HEK293 (cell line): ENCODE results near the gene UMAD1.

Experiments used
- CTCF ChIA-PET: fragments of 350-600 bp; formaldehyde crosslinking; extraction: SDS; loops from one replicate; lab custom pipeline; 2021; ENCODE audit warnings: antibody characterized with exemption; lab: Yijun Ruan, JAX
- POLR2A ChIA-PET: fragments of 300-600 bp; formaldehyde crosslinking; extraction: SDS; loops from one replicate; lab custom pipeline; 2020; ENCODE audit warnings: antibody characterized with exemption, inconsistent platforms; lab: Yijun Ruan, JAX
- H3K27ac ChIP-seq: fragments of 200-500 bp; sonication (Bioruptor generic); 2 replicates; pipeline ENCODE4 v1.5.1; 2014; ENCODE audit warnings: low read depth, low read length, control low read depth, inconsistent platforms; ENCODE audit errors: extremely low read depth
- H3K36me3 ChIP-seq, 2 experiments: fragments of 200-500 bp in 1 of 2; sonication (Bioruptor generic) in 1 of 2; 1 replicate in 1 of 2; 2 replicates in 1 of 2; pipeline ENCODE4 v1.5.1; 2014 to 2017; ENCODE audit warnings: inconsistent platforms in 2 of 2, low read length in 2 of 2; ENCODE audit not compliant: control insufficient read depth in 2 of 2, insufficient read depth in 1 of 2
- H3K4me1 ChIP-seq: fragments of 200-500 bp; sonication (Bioruptor generic); 2 replicates; pipeline ENCODE4 v1.5.1; 2014; ENCODE audit warnings: mild to moderate bottlenecking, low read length, inconsistent platforms; ENCODE audit not compliant: control insufficient read depth, insufficient read depth
- H3K4me3 ChIP-seq: 2 replicates; pipeline ENCODE4 v1.5.1; 2011; ENCODE audit warnings: low read depth, mild to moderate bottlenecking, control low read depth, low read length, moderate library complexity
- H3K9me3 ChIP-seq: fragments of 200-500 bp; sonication (Bioruptor generic); 2 replicates; pipeline ENCODE4 v1.5.1; 2014; ENCODE audit warnings: low read depth, low read length, inconsistent platforms; ENCODE audit not compliant: control insufficient read depth, insufficient read depth
- GLI4 ChIP-seq: fragments of 450-650 bp; formaldehyde crosslinking; IDR thresholded peaks from 2 replicates; pipeline ENCODE4 v1.5.1; 2016; ENCODE audit warnings: missing biosample characterization, missing genetic modification characterization
- GLIS2 ChIP-seq: fragments of 450-650 bp; formaldehyde crosslinking; IDR thresholded peaks from 2 replicates; pipeline ENCODE4 v1.5.1; 2016; ENCODE audit warnings: missing biosample characterization, missing genetic modification characterization
- ZBTB8A ChIP-seq: fragments of 450-650 bp; formaldehyde crosslinking; IDR thresholded peaks from 2 replicates; pipeline ENCODE4 v1.5.1; 2016; ENCODE audit warnings: missing biosample characterization, missing genetic modification characterization
- ZNF138 ChIP-seq: fragments of 450-650 bp; formaldehyde crosslinking; IDR thresholded peaks from 2 replicates; pipeline ENCODE4 v1.5.1; 2016; ENCODE audit warnings: missing biosample characterization, missing genetic modification characterization, borderline replicate concordance
- ZNF19 ChIP-seq: fragments of 450-650 bp; formaldehyde crosslinking; IDR thresholded peaks from 2 replicates; pipeline ENCODE4; 2016; ENCODE audit warnings: missing biosample characterization, missing genetic modification characterization, low read depth
- ZNF248 ChIP-seq: fragments of 450-650 bp; formaldehyde crosslinking; IDR thresholded peaks from 2 replicates; pipeline ENCODE4 v1.5.1; 2017; ENCODE audit warnings: missing biosample characterization, missing genetic modification characterization
- ZNF266 ChIP-seq: fragments of 450-650 bp; formaldehyde crosslinking; IDR thresholded peaks from 2 replicates; pipeline ENCODE4 v1.5.1; 2016; ENCODE audit warnings: missing biosample characterization, missing genetic modification characterization, low read depth
- ZNF510 ChIP-seq: fragments of 450-650 bp; formaldehyde crosslinking; IDR thresholded peaks from 2 replicates; pipeline ENCODE4 v1.5.1; 2018; ENCODE audit warnings: mild to moderate bottlenecking, missing genetic modification characterization, missing biosample characterization; ENCODE audit not compliant: insufficient replicate concordance
- ZNF548 ChIP-seq: fragments of 450-650 bp; formaldehyde crosslinking; IDR thresholded peaks from 2 replicates; pipeline ENCODE4 v1.5.1; 2016; ENCODE audit warnings: missing biosample characterization, missing genetic modification characterization
- ZNF555 ChIP-seq: fragments of 450-650 bp; formaldehyde crosslinking; conservative IDR thresholded peaks from 2 replicates; pipeline ENCODE4 v1.5.1; 2017; ENCODE audit warnings: missing biosample characterization, mild to moderate bottlenecking, missing genetic modification characterization, inconsistent platforms
- ZNF560 ChIP-seq: fragments of 450-650 bp; formaldehyde crosslinking; IDR thresholded peaks from 2 replicates; pipeline ENCODE4 v1.5.1; 2017; ENCODE audit warnings: missing biosample characterization, missing genetic modification characterization, borderline replicate concordance
- ZNF596 ChIP-seq: fragments of 450-650 bp; IDR thresholded peaks from 2 replicates; pipeline ENCODE4 v1.5.0; 2018; ENCODE audit warnings: missing biosample characterization, mild to moderate bottlenecking, missing genetic modification characterization, moderate library complexity
- ZNF660 ChIP-seq: fragments of 450-650 bp; IDR thresholded peaks from 2 replicates; pipeline ENCODE4 v1.5.1; 2018; ENCODE audit warnings: missing biosample characterization, mild to moderate bottlenecking, missing genetic modification characterization
- ZNF791 ChIP-seq: fragments of 450-650 bp; formaldehyde crosslinking; IDR thresholded peaks from 2 replicates; pipeline ENCODE4 v1.5.1; 2016; ENCODE audit warnings: missing biosample characterization, missing genetic modification characterization
- TF ChIP-seq, protein P1 (sequence below): fragments of 450-650 bp; formaldehyde crosslinking; IDR thresholded peaks from 2 replicates; pipeline ENCODE4 v1.5.1; 2016; ENCODE audit warnings: missing biosample characterization, missing genetic modification characterization
- TF ChIP-seq, protein P2 (sequence below): fragments of 450-650 bp; formaldehyde crosslinking; IDR thresholded peaks from 2 replicates; pipeline ENCODE4 v1.5.1; 2017; ENCODE audit warnings: missing biosample characterization, missing genetic modification characterization
- TF ChIP-seq, protein P3 (sequence below): fragments of 450-650 bp; formaldehyde crosslinking; IDR thresholded peaks from 2 replicates; pipeline ENCODE4 v1.5.0; 2017; ENCODE audit warnings: missing biosample characterization, missing genetic modification characterization, borderline replicate concordance
- TF ChIP-seq, protein P4 (sequence below): fragments of 450-650 bp; formaldehyde crosslinking; IDR thresholded peaks from 2 replicates; pipeline ENCODE4 v1.5.1; 2017; ENCODE audit warnings: missing biosample characterization, mild to moderate bottlenecking, missing genetic modification characterization, moderate library complexity

UMAD1 gene

DNA sequence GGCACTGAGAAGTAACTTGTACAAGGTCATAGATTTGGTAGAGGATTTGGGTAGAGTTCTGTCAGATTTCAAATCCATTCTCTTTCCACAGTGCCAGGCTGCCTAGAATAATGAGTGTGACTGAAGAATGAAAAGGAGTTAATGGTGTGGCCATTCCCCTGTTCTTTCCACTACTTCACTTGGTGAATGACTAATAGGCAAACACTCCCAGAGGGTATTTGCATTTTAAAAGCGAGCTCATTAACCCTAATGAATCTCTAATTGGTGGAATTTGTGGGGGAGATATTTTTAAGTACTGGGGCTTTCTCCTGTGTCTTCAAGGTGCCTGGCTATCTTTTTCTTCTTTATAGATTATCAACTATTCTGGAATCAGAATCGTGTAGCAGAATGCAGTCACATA is 152.7 kb downstream of the UMAD1 start:
- POLR2A ChIA-PET = no interaction called here
- Histone ChIP-seq H3K27ac (no peak overlapping the region), H3K36me3 (no peaks in the 10 kb centered on the region), H3K4me3 (no peak overlapping the region), H3K4me1 (no peaks in the 10 kb centered on the region), H3K9me3 (no peaks in the 10 kb centered on the region)
- TF ChIP-seq ZNF548 (tag by site-specific recombination) = no peak
- TF ChIP-seq, protein P1, sequence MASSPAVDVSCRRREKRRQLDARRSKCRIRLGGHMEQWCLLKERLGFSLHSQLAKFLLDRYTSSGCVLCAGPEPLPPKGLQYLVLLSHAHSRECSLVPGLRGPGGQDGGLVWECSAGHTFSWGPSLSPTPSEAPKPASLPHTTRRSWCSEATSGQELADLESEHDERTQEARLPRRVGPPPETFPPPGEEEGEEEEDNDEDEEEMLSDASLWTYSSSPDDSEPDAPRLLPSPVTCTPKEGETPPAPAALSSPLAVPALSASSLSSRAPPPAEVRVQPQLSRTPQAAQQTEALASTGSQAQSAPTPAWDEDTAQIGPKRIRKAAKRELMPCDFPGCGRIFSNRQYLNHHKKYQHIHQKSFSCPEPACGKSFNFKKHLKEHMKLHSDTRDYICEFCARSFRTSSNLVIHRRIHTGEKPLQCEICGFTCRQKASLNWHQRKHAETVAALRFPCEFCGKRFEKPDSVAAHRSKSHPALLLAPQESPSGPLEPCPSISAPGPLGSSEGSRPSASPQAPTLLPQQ = no peak
- no peak for TF ChIP-seq ZNF266 (tag by site-specific recombination)
- TF ChIP-seq ZNF248 (tag by site-specific recombination) = no peak
- TF ChIP-seq GLI4 (tag by site-specific recombination) = no peak
- no peak for TF ChIP-seq ZNF138 (tag by site-specific recombination)
- no peak for TF ChIP-seq ZNF596 (tag by site-specific recombination)
- no peak for TF ChIP-seq ZNF555 (tag by site-specific recombination)
- no peak for TF ChIP-seq ZNF560 (tag by site-specific recombination)
- TF ChIP-seq ZNF660 (tag by site-specific recombination) = no peak
- no peak for TF ChIP-seq ZNF19
- CTCF ChIA-PET = no interaction called here

DNA sequence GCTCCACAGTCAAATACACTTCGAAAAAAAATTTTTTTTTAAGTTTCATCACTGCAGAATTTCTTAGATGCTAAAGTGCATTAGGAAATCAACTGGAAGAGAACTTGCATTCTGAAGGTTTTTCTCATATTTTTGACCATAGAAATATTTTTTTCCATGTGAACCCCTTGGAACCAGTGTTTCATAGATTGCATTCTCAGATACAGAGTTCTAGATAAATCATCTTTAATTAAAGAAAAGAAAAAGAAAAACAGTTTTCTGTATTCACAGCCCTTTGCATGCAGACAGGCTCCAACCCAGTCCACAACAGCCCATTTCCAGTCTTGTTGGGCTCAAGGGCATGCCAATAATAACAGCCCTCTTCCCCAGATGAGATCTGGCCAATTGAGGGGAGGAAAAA is 153.4 kb downstream of the UMAD1 start:
- no peaks in the 10 kb centered on the region for H3K9me3 ChIP-seq
- no peak overlapping the region for H3K27ac ChIP-seq
- CTCF ChIA-PET = no interaction called here
- no peaks in the 10 kb centered on the region for H3K36me3 ChIP-seq
- no peak overlapping the region for H3K4me3 ChIP-seq
- POLR2A ChIA-PET = no interaction called here
- H3K4me1 ChIP-seq = peaks cover 3% of the 10 kb centered on the region; the same call in 1 of the 2 replicates
- no peak for TF ChIP-seq ZNF510
- TF ChIP-seq ZBTB8A (tag by site-specific recombination) = 0 out of 2 replicates have a peak, but pooled peaks have one; percentile 17
- TF ChIP-seq, protein P2, sequence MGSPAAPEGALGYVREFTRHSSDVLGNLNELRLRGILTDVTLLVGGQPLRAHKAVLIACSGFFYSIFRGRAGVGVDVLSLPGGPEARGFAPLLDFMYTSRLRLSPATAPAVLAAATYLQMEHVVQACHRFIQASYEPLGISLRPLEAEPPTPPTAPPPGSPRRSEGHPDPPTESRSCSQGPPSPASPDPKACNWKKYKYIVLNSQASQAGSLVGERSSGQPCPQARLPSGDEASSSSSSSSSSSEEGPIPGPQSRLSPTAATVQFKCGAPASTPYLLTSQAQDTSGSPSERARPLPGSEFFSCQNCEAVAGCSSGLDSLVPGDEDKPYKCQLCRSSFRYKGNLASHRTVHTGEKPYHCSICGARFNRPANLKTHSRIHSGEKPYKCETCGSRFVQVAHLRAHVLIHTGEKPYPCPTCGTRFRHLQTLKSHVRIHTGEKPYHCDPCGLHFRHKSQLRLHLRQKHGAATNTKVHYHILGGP = no peak
- TF ChIP-seq, protein P3, sequence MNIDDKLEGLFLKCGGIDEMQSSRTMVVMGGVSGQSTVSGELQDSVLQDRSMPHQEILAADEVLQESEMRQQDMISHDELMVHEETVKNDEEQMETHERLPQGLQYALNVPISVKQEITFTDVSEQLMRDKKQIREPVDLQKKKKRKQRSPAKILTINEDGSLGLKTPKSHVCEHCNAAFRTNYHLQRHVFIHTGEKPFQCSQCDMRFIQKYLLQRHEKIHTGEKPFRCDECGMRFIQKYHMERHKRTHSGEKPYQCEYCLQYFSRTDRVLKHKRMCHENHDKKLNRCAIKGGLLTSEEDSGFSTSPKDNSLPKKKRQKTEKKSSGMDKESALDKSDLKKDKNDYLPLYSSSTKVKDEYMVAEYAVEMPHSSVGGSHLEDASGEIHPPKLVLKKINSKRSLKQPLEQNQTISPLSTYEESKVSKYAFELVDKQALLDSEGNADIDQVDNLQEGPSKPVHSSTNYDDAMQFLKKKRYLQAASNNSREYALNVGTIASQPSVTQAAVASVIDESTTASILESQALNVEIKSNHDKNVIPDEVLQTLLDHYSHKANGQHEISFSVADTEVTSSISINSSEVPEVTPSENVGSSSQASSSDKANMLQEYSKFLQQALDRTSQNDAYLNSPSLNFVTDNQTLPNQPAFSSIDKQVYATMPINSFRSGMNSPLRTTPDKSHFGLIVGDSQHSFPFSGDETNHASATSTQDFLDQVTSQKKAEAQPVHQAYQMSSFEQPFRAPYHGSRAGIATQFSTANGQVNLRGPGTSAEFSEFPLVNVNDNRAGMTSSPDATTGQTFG (tag by site-specific recombination) = no peak
- no peak for TF ChIP-seq ZNF791
- no peak for TF ChIP-seq GLIS2 (tag by site-specific recombination)
- TF ChIP-seq, protein P4, sequence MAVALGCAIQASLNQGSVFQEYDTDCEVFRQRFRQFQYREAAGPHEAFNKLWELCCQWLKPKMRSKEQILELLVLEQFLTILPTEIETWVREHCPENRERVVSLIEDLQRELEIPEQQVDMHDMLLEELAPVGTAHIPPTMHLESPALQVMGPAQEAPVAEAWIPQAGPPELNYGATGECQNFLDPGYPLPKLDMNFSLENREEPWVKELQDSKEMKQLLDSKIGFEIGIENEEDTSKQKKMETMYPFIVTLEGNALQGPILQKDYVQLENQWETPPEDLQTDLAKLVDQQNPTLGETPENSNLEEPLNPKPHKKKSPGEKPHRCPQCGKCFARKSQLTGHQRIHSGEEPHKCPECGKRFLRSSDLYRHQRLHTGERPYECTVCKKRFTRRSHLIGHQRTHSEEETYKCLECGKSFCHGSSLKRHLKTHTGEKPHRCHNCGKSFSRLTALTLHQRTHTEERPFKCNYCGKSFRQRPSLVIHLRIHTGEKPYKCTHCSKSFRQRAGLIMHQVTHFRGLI (tag by site-specific recombination) = peak; percentile 66; the same call in 1 of the 2 replicates
- TF ChIP-seq, all 188 proteins: peak for 2
